NCI-H226 (cell line): ENCODE data around the gene MALRD1.
A peak's percentile ranks its signal among the peaks of the same experiment; 100 is the strongest.
"Not testable (repeated sequence)": the region's sequence is repeated elsewhere in the genome, so short reads cannot be mapped to it uniquely, and the experiment has no call there.

Source experiments
- DNase-seq: peaks from one replicate; pipeline ENCODE4 v3.0.0-alpha.2; 2015

Gene MALRD1

GRCh38 chr10:19728376-19728775 lies 679.8 kb downstream of the MALRD1 start:
- no peak for DNase-seq

- no peak for DNase-seq
Measured at GRCh38 chr10:19728964-19729363, 680.4 kb downstream of the MALRD1 start.

GRCh38 chr10:19730167-19730906 lies 681.7 kb downstream of the MALRD1 start:
- peak; percentile 8 for DNase-seq

GRCh38 chr10:19730907-19731217 lies 682.3 kb downstream of the MALRD1 start:
- no peak for DNase-seq

- no peak for DNase-seq
Measured at GRCh38 chr10:19731560-19731959, 683.0 kb downstream of the MALRD1 start.

- DNase-seq: no peak
Measured at GRCh38 chr10:19738440-19738839, 689.8 kb downstream of the MALRD1 start.

GRCh38 chr10:19739232-19739631 lies 690.6 kb downstream of the MALRD1 start:
- DNase-seq: not testable (repeated sequence)

- DNase-seq: not testable (repeated sequence)
Measured at GRCh38 chr10:19742144-19742543, 693.5 kb downstream of the MALRD1 start.

GRCh38 chr10:19745672-19746071 lies 697.1 kb downstream of the MALRD1 start:
- DNase-seq: no peak

- DNase-seq: peak; percentile 65
Measured at GRCh38 chr10:19749185-19749729, 700.7 kb downstream of the MALRD1 start.

- no peak for DNase-seq
Measured at GRCh38 chr10:19750972-19751371, 702.4 kb downstream of the MALRD1 start.

- DNase-seq: no peak
Measured at GRCh38 chr10:19756919-19757318, 708.3 kb downstream of the MALRD1 start.

GRCh38 chr10:19762026-19762425 lies 713.4 kb downstream of the MALRD1 start:
- no peak for DNase-seq

- no peak for DNase-seq
Measured at GRCh38 chr10:19764111-19764510, 715.5 kb downstream of the MALRD1 start.

GRCh38 chr10:19767876-19768275 lies 719.3 kb downstream of the MALRD1 start:
- DNase-seq: peak; percentile 9

- not testable (repeated sequence) for DNase-seq
Measured at GRCh38 chr10:19769826-19770225, 721.2 kb downstream of the MALRD1 start.

- DNase-seq: no peak
Measured at GRCh38 chr10:19772972-19773371, 724.4 kb downstream of the MALRD1 start.

- no peak for DNase-seq
Measured at GRCh38 chr10:19775296-19775695, 726.7 kb downstream of the MALRD1 start.

- no peak for DNase-seq
Measured at GRCh38 chr10:19777806-19778205, 729.2 kb downstream of the MALRD1 start.

- no peak for DNase-seq
Measured at GRCh38 chr10:19778996-19779395, 730.4 kb downstream of the MALRD1 start.

- DNase-seq: no peak
Measured at GRCh38 chr10:19782430-19783089, 734.0 kb downstream of the MALRD1 start.

GRCh38 chr10:19783721-19784120 lies 735.1 kb downstream of the MALRD1 start:
- DNase-seq: no peak
